KMS-11 (cell line): Measurements from ENCODE around the gene ERCC6.

Source experiments
- H2AFZ ChIP-seq: fragments of 200-600 bp; sonication (generic); 2 replicates; pipeline ENCODE4 v1.6.1; 2016; ENCODE audit warnings: antibody characterized with exemption, mixed run types, low read depth
- H3K27ac ChIP-seq: fragments of 200-600 bp; sonication (generic); 2 replicates; pipeline ENCODE4 v1.6.1; 2016; ENCODE audit warnings: mild to moderate bottlenecking, mixed run types
- H3K27me3 ChIP-seq: fragments of 200-600 bp; sonication (generic); 2 replicates; pipeline ENCODE4 v1.6.1; 2017; ENCODE audit warnings: mild to moderate bottlenecking, low read depth, mixed run types, moderate library complexity; ENCODE audit not compliant: insufficient read depth
- H3K36me3 ChIP-seq: fragments of 200-600 bp; sonication (generic); 2 replicates; pipeline ENCODE4 v1.6.1; 2017; ENCODE audit warnings: mild to moderate bottlenecking, mixed run types; ENCODE audit not compliant: insufficient read depth
- H3K4me1 ChIP-seq: fragments of 200-600 bp; sonication (generic); 2 replicates; pipeline ENCODE4 v1.6.1; 2016; ENCODE audit warnings: mild to moderate bottlenecking, low read depth, mixed run types; ENCODE audit not compliant: poor library complexity, severe bottlenecking
- H3K4me2 ChIP-seq: fragments of 200-600 bp; sonication (generic); 2 replicates; pipeline ENCODE4 v1.7.0; 2016; ENCODE audit warnings: mild to moderate bottlenecking, mixed run types
- H3K4me3 ChIP-seq: fragments of 200-600 bp; sonication (generic); IDR thresholded peaks from 2 replicates; pipeline ENCODE4 v1.6.1; 2017; ENCODE audit warnings: low read depth, low read length, mixed read lengths; ENCODE audit not compliant: insufficient read depth
- H3K79me2 ChIP-seq: fragments of 200-600 bp; sonication (generic); 2 replicates; pipeline ENCODE4 v1.6.1; 2016; ENCODE audit warnings: low read depth, mixed run types; ENCODE audit not compliant: insufficient read depth
- H3K9ac ChIP-seq: fragments of 200-600 bp; sonication (generic); 2 replicates; pipeline ENCODE4 v1.6.1; 2016; ENCODE audit warnings: mild to moderate bottlenecking, mixed run types
- H4K20me1 ChIP-seq: fragments of 200-600 bp; sonication (generic); 2 replicates; pipeline ENCODE4 v1.6.1; 2016; ENCODE audit warnings: mild to moderate bottlenecking, mixed run types; ENCODE audit not compliant: insufficient read depth
- TF ChIP-seq, protein P1 (sequence below): fragments of 200-600 bp; sonication (generic); conservative IDR thresholded peaks from 2 replicates; pipeline ENCODE4 v1.6.1; 2017; ENCODE audit warnings: low read depth, mild to moderate bottlenecking, antibody characterized with exemption, low read length, moderate library complexity, mixed read lengths

ERCC6 gene

DNA sequence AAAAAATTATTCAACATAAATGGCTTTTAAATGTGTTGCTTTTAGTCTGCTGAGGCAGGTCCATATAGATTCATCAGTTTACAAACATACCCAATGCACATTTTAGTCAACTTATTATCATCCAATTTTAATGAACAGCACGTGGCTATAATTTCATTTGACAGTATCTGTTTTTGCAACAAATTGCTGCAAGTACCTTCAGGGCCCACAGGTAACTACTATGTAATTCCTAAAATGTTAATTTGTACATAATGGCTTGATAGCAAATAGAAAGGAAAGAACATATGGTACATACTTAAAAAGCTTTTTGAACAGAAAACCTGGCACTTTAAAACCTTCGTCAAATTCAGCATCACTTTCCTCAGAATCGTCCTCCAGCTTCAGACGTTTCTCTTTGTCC lies 33.3 kb downstream of the ERCC6 start:
- Histone ChIP-seq H4K20me1 (no peaks in the 10 kb centered on the region), H3K27me3 (no peaks in the 10 kb centered on the region), H3K4me2 (no peak overlapping the region), H3K9ac (no peak overlapping the region), H3K4me3 (no peak overlapping the region), H3K36me3 (no peaks in the 10 kb centered on the region), H2AFZ (no peak overlapping the region), H3K4me1 (peaks cover 9% of the 10 kb centered on the region), H3K27ac (no peak overlapping the region), H3K79me2 (no peaks in the 10 kb centered on the region)
- TF ChIP-seq, protein P1, sequence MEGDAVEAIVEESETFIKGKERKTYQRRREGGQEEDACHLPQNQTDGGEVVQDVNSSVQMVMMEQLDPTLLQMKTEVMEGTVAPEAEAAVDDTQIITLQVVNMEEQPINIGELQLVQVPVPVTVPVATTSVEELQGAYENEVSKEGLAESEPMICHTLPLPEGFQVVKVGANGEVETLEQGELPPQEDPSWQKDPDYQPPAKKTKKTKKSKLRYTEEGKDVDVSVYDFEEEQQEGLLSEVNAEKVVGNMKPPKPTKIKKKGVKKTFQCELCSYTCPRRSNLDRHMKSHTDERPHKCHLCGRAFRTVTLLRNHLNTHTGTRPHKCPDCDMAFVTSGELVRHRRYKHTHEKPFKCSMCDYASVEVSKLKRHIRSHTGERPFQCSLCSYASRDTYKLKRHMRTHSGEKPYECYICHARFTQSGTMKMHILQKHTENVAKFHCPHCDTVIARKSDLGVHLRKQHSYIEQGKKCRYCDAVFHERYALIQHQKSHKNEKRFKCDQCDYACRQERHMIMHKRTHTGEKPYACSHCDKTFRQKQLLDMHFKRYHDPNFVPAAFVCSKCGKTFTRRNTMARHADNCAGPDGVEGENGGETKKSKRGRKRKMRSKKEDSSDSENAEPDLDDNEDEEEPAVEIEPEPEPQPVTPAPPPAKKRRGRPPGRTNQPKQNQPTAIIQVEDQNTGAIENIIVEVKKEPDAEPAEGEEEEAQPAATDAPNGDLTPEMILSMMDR: no peak

DNA sequence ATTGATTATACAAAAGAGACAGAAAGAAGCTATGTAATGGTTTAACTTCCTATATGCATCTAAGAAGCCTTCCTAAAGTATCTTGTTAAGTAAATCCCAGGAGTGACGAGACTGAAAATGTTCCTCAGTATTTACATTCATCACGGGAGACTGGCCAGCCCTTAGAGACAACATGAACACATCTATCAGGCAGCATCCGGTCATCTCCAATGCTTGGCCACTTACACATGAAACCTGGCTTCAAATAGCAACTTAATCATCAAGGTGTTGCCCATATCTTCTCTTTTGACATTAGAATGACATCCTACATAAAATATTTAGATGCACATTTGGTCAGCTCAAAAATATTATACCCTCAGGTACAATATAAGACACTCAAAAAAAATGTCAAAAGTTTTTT lies 33.8 kb downstream of the ERCC6 start:
- Histone ChIP-seq H3K4me2 (no peak overlapping the region), H4K20me1 (no peaks in the 10 kb centered on the region), H3K4me3 (no peak overlapping the region), H2AFZ (no peak overlapping the region), H3K27ac (no peak overlapping the region), H3K36me3 (no peaks in the 10 kb centered on the region), H3K79me2 (no peaks in the 10 kb centered on the region), H3K4me1 (peaks cover 9% of the 10 kb centered on the region), H3K9ac (no peak overlapping the region), H3K27me3 (no peaks in the 10 kb centered on the region)
- TF ChIP-seq, protein P1: no peak

DNA sequence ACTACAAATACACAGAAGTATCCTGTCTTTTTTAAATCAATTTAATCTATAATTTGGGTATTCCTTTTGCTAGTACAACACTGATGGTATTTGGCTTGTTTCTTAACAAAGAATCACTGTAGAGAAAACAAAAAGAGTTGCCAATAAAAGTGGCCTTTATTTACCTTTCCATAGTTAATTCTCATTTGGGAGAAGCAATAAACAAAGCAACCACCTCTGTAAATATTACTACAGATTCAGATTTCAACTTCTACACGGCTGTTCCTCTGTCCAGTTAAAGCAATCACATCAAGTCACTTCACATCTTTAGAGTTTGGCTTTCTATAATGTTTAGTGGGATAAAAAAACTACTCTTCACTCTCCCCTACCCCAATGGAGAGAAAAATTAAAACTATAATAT lies 34.4 kb downstream of the ERCC6 start:
- Histone ChIP-seq H3K27me3 (no peaks in the 10 kb centered on the region), H3K4me3 (no peak overlapping the region), H3K79me2 (no peaks in the 10 kb centered on the region), H3K9ac (no peak overlapping the region), H3K4me1 (peaks cover 9% of the 10 kb centered on the region), H3K4me2 (no peak overlapping the region), H3K36me3 (no peaks in the 10 kb centered on the region), H2AFZ (no peak overlapping the region), H3K27ac (no peak overlapping the region), H4K20me1 (no peaks in the 10 kb centered on the region)
- TF ChIP-seq, protein P1: no peak

DNA sequence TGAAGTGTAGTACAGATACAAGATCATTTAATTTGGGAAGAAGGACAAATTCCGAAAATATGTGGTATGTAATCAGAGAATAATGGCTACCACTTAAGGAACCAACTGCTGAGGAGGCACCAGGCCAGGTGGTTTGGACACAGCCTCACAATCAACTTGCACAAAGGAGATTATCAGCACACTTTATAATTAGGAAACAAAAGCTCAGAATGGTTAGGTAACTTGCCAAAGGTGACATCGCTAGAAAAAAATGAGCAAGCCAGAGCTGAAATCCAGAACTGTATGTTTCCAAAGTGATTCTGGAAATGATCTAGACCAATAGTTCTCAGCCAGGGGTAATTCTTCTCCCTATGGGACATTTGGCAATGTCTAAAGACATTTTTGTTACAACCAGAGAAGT lies 36.6 kb downstream of the ERCC6 start:
- H4K20me1 ChIP-seq: no peaks in the 10 kb centered on the region
- no peak overlapping the region for H2AFZ ChIP-seq
- no peak overlapping the region for H3K4me3 ChIP-seq
- TF ChIP-seq, protein P1: no peak
- no peaks in the 10 kb centered on the region for H3K79me2 ChIP-seq
- H3K27ac ChIP-seq: no peak overlapping the region
- H3K27me3 ChIP-seq: no peaks in the 10 kb centered on the region
- no peaks in the 10 kb centered on the region for H3K36me3 ChIP-seq
- no peak overlapping the region for H3K4me2 ChIP-seq
- no peaks in the 10 kb centered on the region for H3K4me1 ChIP-seq
- no peak overlapping the region for H3K9ac ChIP-seq

DNA sequence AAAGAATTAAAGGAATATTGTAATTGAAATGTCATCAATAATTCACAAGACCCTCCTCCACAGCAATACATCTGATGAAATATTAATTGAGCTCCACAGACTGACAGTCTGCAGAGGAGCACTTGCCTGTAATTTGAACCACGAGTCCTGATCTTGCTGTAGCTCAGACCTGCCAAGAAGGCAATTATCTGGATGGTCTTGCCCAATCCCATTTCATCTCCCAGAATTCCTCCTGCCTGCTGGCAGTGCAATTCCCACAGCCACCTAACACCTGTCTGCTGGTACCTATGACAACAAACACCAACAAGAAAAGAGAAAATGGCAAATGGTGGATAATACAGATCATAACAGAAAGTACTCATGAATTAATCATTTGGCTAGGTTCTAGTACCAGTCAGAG lies 38.5 kb downstream of the ERCC6 start:
- Histone ChIP-seq H3K4me1 (no peaks in the 10 kb centered on the region), H3K79me2 (no peaks in the 10 kb centered on the region), H2AFZ (no peak overlapping the region), H3K4me2 (no peak overlapping the region), H3K4me3 (no peak overlapping the region), H3K9ac (no peak overlapping the region), H3K27ac (no peak overlapping the region), H4K20me1 (no peaks in the 10 kb centered on the region), H3K27me3 (no peaks in the 10 kb centered on the region), H3K36me3 (no peaks in the 10 kb centered on the region)
- TF ChIP-seq, protein P1: no peak
